ENCODE data around the gene ELN. TPM values are rescaled to one million over a fixed set of nuclear protein-coding genes. Genes with fewer than 3 reads are reported as not detected.

ELN gene
- total and polyA plus RNA-seq, 2 donors (not counting 1 experiment from before 2014, with no cell fraction given) = 2.1 to 11.0 TPM

GRCh38 chr7:74101061-74101681 is 73.2 kb downstream of the ELN start:
- H3K4me1 ChIP-seq (ENCODE audit: control insufficient read depth, extremely low read depth, insufficient read depth, low read length) = no peaks in the 10 kb centered on the region
- no peak overlapping the region for H3K9ac ChIP-seq (ENCODE audit: insufficient read depth, low read length)
- DNase-seq (ENCODE audit: low read depth in 2 of 2) = peak in 1 of 2 donors; percentile 64
- H3K4me3 ChIP-seq (replicated peaks in 1 of 4; ENCODE audit: control extremely low read depth in 1 of 4, insufficient read depth in 1 of 4, low read depth in 3 of 4, low read length in 4 of 4) = no peak overlapping the region
- no peak overlapping the region for H3K27ac ChIP-seq (ENCODE audit: insufficient read depth, low read length)
- H3K79me2 ChIP-seq (ENCODE audit: control insufficient read depth, insufficient read depth, low read length) = no peaks in the 10 kb centered on the region
- no peak for TF ChIP-seq EZH2 (IDR thresholded peaks at IDR 0.05; ENCODE audit: low read length, missing control alignments)
- TF ChIP-seq, protein P1, sequence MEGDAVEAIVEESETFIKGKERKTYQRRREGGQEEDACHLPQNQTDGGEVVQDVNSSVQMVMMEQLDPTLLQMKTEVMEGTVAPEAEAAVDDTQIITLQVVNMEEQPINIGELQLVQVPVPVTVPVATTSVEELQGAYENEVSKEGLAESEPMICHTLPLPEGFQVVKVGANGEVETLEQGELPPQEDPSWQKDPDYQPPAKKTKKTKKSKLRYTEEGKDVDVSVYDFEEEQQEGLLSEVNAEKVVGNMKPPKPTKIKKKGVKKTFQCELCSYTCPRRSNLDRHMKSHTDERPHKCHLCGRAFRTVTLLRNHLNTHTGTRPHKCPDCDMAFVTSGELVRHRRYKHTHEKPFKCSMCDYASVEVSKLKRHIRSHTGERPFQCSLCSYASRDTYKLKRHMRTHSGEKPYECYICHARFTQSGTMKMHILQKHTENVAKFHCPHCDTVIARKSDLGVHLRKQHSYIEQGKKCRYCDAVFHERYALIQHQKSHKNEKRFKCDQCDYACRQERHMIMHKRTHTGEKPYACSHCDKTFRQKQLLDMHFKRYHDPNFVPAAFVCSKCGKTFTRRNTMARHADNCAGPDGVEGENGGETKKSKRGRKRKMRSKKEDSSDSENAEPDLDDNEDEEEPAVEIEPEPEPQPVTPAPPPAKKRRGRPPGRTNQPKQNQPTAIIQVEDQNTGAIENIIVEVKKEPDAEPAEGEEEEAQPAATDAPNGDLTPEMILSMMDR (conservative IDR thresholded peaks at IDR 0.05 in 1 of 2, IDR thresholded peaks at IDR 0.05 in 1 of 2; ENCODE audit: low read depth in 1 of 2, low read length in 2 of 2) = no peak
- no peaks in the 10 kb centered on the region for H4K20me1 ChIP-seq (ENCODE audit: control insufficient read depth, extremely low read depth, insufficient read depth, low read length)
- H3K9me3 ChIP-seq (ENCODE audit: control insufficient read depth, insufficient read depth, low read depth, low read length) = no peaks in the 10 kb centered on the region
- no peak overlapping the region for H3K4me2 ChIP-seq (ENCODE audit: extremely low read depth, insufficient read depth, low read length)
- H3K27me3 ChIP-seq (ENCODE audit: control insufficient read depth, insufficient read depth, low read length) = no peaks in the 10 kb centered on the region
- peaks cover 8% of the 10 kb centered on the region for H3K36me3 ChIP-seq (ENCODE audit: control insufficient read depth, insufficient read depth, low read length)
- H2AFZ ChIP-seq (ENCODE audit: low read length) = no peak overlapping the region

GRCh38 chr7:74103219-74103772 is 75.3 kb downstream of the ELN start:
- DNase-seq (ENCODE audit: low read depth in 2 of 2) = no peak
- no peak overlapping the region for H3K9ac ChIP-seq (ENCODE audit: insufficient read depth, low read length)
- no peak overlapping the region for H2AFZ ChIP-seq (ENCODE audit: low read length)
- H3K4me3 ChIP-seq (replicated peaks in 1 of 4; ENCODE audit: control extremely low read depth in 1 of 4, insufficient read depth in 1 of 4, low read depth in 3 of 4, low read length in 4 of 4) = no peak overlapping the region
- H3K27ac ChIP-seq (ENCODE audit: insufficient read depth, low read length) = no peak overlapping the region
- H3K27me3 ChIP-seq (ENCODE audit: control insufficient read depth, insufficient read depth, low read length) = no peaks in the 10 kb centered on the region
- no peaks in the 10 kb centered on the region for H3K9me3 ChIP-seq (ENCODE audit: control insufficient read depth, insufficient read depth, low read depth, low read length)
- H3K4me2 ChIP-seq (ENCODE audit: extremely low read depth, insufficient read depth, low read length) = no peak overlapping the region
- H4K20me1 ChIP-seq (ENCODE audit: control insufficient read depth, extremely low read depth, insufficient read depth, low read length) = no peaks in the 10 kb centered on the region
- H3K4me1 ChIP-seq (ENCODE audit: control insufficient read depth, extremely low read depth, insufficient read depth, low read length) = no peaks in the 10 kb centered on the region
- H3K36me3 ChIP-seq (ENCODE audit: control insufficient read depth, insufficient read depth, low read length) = peaks cover 5% of the 10 kb centered on the region
- TF ChIP-seq, protein P1 (conservative IDR thresholded peaks at IDR 0.05 in 1 of 2, IDR thresholded peaks at IDR 0.05 in 1 of 2; ENCODE audit: low read depth in 1 of 2, low read length in 2 of 2) = no peak
- TF ChIP-seq EZH2 (IDR thresholded peaks at IDR 0.05; ENCODE audit: low read length, missing control alignments) = no peak
- no peaks in the 10 kb centered on the region for H3K79me2 ChIP-seq (ENCODE audit: control insufficient read depth, insufficient read depth, low read length)

GRCh38 chr7:74104702-74105101 is 76.7 kb downstream of the ELN start:
- TF ChIP-seq EZH2 (IDR thresholded peaks at IDR 0.05; ENCODE audit: low read length, missing control alignments) = no peak
- TF ChIP-seq, protein P1 (conservative IDR thresholded peaks at IDR 0.05 in 1 of 2, IDR thresholded peaks at IDR 0.05 in 1 of 2; ENCODE audit: low read depth in 1 of 2, low read length in 2 of 2) = no peak
- no peaks in the 10 kb centered on the region for H3K4me1 ChIP-seq (ENCODE audit: control insufficient read depth, extremely low read depth, insufficient read depth, low read length)
- peak in 1 of 2 donors; percentile 67 for DNase-seq (ENCODE audit: low read depth in 2 of 2)
- H3K4me2 ChIP-seq (ENCODE audit: extremely low read depth, insufficient read depth, low read length) = no peak overlapping the region
- no peak overlapping the region for H3K4me3 ChIP-seq (replicated peaks in 1 of 4; ENCODE audit: control extremely low read depth in 1 of 4, insufficient read depth in 1 of 4, low read depth in 3 of 4, low read length in 4 of 4)
- H3K27ac ChIP-seq (ENCODE audit: insufficient read depth, low read length) = no peak overlapping the region
- H3K27me3 ChIP-seq (ENCODE audit: control insufficient read depth, insufficient read depth, low read length) = no peaks in the 10 kb centered on the region
- H3K9ac ChIP-seq (ENCODE audit: insufficient read depth, low read length) = no peak overlapping the region
- H3K79me2 ChIP-seq (ENCODE audit: control insufficient read depth, insufficient read depth, low read length) = no peaks in the 10 kb centered on the region
- no peaks in the 10 kb centered on the region for H3K9me3 ChIP-seq (ENCODE audit: control insufficient read depth, insufficient read depth, low read depth, low read length)
- H3K36me3 ChIP-seq (ENCODE audit: control insufficient read depth, insufficient read depth, low read length) = peaks cover 9% of the 10 kb centered on the region
- no peak overlapping the region for H2AFZ ChIP-seq (ENCODE audit: low read length)
- H4K20me1 ChIP-seq (ENCODE audit: control insufficient read depth, extremely low read depth, insufficient read depth, low read length) = no peaks in the 10 kb centered on the region

All from fibroblast of lung (primary cell).